GM19099 (cell line): ENCODE results near the gene TRIM8.

ENCODE experiments used
- POLR2A ChIP-seq: IDR thresholded peaks from 3 replicates; pipeline ENCODE4 v1.6.1; 2011; ENCODE audit warnings: low read depth; ENCODE audit not compliant: insufficient read length; ENCODE audit errors: extremely low read depth

TRIM8 gene

DNA sequence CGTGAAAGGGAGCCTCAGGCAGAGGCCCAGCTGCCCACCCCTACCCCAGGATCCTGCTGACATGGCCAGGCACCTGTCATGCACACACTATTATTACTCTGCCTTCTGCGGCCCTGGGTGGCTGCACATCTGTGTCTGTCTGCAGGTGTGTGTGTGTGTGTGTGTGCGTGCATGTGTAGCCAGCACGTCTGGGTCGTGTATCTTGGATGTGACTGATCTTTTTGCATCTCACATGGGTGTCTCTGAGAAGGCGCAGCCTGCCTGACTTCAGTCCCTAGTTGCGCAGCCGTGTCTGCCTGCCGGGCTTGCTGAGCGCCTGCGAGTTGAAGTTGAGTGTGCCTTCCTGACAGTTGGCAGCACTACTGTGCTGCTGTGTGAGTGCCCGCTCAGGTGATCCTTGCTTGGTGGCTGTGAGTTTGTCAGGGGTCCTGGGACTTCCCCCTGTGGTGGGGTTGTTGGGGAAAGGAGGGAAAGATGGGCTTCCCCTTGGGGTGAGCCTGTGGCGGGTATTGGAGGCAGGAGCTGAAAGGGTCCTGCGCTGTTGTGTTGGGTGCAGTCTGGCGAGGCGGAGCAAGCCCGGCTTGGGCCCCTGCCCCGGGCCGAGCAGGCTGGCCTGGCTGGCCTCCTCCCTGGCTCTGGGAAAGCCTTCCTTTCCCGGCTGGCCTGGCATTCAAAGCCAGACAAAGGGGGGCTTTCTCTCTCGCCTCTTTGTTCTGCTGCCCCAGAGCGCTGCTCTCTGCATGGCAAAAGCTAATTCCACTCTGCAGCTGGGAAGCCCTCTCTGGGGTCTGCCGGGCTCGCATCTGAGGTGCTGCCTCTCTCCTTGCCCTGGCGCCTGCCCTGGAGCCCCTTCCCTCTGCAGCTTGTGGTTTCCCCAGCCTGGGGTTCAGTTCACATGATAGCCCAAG lies 4.9 kb downstream of the TRIM8 start:
- no peak for TF ChIP-seq POLR2A

DNA sequence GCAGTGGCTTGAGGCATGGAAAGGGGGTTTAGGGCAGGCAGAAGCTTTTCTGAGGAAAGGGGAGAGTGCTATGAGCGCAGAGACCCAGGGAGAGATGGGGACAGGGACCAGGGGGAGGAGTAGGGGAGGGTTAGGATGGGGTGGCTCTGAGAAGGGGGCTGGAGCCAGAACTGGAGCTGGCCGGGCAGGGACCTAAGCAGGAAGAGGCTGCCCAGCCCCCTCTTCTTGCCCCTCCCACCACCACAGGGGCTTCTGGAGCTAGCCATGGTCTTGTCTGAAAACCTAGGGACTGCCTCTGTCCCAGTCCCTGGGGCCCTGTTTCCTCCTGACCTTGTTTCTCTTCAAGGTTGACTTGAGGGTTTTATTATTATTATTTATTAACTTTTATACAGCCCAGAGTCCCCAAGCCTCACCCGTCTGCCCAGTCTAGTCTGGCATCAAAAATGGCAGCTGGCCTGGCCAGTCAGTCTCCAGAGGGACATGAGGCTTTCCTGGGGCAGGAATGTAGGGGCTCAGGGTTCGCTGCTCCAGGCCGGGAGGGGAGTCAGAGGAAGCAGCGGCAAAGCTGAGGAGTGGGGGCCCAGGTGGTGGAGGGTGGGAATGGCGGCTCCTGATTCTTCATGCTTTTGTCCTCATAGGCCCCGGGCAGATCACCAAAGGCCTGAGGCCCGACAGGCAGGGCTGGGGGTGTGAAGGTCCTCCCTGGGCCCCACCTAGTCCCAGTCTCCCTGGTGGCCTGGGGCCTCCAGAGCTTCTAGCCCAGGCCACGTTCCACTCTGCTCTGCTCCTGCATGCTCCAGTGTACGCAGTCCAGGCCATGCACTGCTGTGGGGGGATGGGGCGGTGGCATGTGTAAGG lies 5.7 kb downstream of the TRIM8 start:
- no peak for TF ChIP-seq POLR2A

DNA sequence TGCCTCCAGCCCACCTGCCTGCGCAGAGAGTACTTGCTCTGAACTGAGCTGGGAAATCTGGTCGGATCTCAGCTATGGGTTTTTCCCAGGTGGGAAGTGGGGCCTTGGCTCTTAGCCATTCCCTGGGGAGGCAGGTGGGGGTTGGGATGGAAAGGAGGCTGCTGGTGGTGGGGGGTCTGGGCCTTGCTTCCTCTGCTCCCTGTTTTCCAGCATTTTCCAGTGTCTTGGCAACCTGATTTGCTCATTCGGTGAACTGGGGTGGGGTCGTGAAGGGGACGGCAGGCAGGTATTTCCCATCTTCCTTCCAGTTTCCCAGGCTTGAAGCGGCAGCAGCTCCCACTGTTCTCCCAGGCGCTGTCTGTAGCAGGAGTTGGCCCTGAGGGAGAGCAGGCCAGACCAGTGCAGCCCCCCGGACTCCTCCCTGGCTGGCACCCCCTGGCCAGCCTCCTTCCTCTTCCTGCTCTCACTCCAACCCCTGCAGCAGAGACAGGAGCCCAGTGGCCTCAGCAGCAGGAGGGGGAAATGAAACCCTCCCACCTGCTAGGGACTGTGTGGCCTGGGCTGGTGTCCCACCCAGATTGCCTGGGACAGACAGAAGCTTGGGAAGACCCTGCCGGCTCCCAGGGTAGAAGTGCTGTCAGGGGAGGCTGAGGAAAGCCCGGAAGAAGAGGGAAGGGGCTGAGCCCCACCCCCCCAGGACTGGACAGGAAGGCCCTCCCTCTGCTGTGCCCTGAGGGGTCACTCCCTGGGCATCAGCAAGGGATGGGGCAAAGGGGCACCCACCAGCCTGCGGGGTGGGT lies 6.6 kb downstream of the TRIM8 start:
- no peak for TF ChIP-seq POLR2A

DNA sequence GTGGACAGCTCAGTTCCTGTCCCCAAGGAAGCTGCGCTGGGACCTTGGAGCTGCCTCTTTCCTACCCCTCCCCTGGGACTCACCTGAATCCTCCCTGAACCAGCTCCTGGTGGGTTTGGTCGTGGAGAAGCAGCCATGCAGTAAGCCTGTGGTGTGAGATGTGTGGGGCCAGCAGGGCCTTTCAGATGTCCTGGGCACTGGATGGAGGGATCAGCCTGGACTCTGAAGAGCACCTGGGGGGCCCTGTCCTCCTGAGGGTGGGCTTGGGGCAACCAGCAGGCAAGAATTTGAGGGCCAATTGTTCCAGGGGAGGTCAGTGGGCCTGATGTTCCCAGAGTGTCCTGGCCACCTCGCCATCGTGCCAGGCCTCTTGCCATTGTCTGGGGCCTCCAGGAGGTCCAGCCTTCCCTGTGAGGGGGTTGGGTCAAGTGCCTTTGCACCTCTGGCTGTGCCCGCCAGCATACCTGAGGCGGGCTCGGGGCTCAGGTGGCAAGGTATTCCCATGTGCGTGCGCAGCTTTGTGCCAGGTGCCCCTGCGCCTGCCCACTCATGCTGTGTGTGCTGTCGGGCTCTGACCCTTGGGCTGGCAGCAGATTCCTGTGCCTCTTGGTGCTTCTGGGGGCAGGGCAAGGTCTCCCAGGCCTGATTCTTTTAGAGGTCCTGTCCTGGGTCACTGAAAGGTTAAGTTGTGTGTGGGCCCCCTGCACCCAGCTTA lies 7.3 kb downstream of the TRIM8 start:
- TF ChIP-seq POLR2A = peak; percentile 10

DNA sequence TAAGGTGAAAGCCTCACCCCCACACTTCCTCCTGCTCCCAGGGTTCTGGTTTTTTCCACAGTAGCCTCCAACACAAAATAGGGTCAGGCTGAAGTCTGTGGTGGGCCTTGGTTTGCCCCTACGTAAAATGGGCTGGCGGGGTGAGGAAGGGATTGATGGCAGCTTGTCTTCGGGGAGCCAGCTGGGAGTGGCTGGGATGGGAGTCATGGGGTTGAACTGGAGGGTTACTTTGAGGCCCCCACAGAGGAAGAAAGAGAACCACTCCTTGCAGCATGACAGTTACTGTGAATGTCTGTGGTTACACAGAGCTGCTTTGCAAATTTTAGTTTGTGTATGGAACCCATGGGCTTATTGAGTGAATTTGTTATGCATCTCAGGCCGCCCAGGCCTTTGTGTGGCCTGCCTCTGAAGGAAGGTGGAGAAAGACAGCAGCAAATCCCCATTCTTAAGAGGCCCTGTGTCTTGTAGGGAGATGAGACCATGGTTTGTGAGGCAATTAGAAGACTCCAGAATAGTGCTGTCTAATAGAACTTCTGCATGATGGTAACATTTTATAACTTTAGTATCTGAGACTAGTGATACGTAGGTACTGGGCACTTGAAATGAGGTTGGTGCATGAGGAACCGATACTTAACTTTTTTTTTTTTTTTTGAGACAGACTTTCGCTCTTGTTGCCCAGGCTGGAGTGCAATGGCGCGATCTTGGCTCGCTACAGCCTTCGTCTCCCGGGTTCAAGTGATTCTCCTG lies 8.1 kb downstream of the TRIM8 start:
- TF ChIP-seq POLR2A = peak; percentile 8

DNA sequence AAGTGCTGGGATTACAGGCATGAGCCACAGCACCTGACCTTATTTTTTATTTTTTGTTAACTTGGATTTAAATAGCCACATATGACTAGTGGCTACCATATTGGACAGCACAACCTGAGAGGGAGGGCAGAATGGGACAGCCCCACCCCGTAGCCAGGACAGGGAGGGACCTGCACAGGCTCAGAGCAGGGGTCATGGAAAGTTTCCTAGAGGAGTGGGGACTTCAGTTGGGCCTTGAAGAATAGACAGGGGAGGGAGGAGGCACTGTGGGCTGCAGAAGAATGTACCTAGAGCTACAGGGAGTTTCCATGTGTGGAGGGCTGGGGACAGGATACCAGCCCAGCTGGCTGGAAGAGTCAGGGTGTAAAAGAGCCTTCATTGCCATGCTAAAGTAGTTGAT lies 8.8 kb downstream of the TRIM8 start:
- TF ChIP-seq POLR2A = no peak

DNA sequence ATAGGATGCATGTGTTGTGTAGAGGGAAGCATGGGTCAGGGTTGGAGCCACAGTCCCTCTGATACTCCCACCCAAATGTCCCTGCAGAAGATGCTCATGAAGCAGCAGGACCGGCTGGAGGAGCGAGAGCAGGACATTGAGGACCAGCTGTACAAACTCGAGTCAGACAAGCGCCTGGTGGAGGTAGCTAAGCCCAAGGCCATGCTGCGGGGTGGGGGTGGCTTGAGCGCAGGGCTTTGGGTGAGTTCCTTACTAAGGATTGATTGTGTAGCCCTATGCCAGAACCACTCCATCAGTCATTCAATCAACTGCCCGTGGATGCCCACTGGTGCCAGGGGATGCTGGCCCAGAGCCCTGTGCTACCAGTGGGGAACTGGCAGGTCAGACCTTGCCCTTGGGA lies 10.3 kb downstream of the TRIM8 start:
- no peak for TF ChIP-seq POLR2A

DNA sequence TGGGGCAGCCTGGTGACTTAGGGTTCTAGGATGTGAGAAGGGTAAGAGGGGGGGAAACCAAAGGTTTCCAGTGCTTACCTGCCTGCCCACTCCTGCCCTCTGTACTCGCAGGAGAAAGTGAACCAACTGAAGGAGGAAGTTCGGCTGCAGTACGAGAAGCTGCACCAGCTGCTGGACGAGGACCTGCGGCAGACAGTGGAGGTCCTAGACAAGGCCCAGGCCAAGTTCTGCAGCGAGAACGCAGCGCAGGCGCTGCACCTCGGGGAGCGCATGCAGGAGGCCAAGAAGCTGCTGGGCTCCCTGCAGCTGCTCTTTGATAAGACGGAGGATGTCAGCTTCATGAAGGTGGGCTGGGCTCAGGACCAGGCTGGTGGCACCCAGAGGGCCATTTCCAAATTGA lies 10.7 kb downstream of the TRIM8 start:
- no peak for TF ChIP-seq POLR2A

DNA sequence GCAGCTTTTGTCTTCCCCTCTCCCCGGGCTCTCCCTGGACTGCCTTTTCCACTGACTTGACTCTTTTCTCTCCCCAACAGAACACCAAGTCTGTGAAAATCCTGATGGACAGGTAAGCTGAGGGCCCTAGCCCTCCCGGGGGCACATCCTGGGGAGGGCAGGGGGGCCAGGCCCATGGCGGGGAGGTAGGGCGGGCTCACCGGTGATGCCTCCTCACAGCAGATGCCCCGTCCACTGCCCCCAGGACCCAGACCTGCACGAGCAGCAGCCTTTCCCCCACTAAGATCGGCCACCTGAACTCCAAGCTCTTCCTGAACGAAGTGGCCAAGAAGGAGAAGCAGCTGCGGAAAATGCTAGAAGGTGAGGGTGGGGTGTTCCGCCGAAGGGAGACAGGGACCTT lies 11.7 kb downstream of the TRIM8 start:
- no peak for TF ChIP-seq POLR2A

DNA sequence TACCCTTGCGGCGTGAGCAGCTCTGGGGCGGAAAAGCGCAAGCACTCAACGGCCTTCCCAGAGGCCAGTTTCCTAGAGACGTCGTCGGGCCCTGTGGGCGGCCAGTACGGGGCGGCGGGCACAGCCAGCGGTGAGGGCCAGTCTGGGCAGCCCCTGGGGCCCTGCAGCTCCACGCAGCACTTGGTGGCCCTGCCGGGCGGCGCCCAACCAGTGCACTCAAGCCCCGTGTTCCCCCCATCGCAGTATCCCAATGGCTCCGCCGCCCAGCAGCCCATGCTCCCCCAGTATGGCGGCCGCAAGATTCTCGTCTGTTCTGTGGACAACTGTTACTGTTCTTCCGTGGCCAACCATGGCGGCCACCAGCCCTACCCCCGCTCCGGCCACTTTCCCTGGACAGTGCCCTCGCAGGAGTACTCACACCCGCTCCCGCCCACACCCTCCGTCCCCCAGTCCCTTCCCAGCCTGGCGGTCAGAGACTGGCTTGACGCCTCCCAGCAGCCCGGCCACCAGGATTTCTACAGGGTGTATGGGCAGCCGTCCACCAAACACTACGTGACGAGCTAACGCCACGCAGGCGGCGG lies 12.6 kb downstream of the TRIM8 start:
- TF ChIP-seq POLR2A = no peak

DNA sequence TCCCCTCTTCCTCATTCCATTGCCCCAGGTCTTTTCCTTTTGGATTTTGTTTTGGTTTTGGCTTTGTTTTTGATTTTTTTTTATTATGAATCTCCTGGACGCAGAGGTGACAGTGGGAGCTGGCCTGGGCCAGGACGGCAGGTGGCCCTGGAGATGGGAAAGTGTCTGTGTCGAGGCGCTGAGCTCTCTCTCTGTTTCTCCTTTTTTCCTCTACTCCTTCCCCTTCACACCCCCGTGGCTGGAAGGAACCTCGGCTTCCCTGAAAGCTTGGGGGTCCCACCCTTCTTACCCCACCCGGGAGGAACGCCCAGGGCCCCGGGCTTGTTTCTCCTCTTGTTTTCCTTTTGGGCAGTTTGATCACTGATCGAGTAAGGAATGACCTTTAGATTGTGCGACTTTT lies 13.2 kb downstream of the TRIM8 start:
- TF ChIP-seq POLR2A = no peak

DNA sequence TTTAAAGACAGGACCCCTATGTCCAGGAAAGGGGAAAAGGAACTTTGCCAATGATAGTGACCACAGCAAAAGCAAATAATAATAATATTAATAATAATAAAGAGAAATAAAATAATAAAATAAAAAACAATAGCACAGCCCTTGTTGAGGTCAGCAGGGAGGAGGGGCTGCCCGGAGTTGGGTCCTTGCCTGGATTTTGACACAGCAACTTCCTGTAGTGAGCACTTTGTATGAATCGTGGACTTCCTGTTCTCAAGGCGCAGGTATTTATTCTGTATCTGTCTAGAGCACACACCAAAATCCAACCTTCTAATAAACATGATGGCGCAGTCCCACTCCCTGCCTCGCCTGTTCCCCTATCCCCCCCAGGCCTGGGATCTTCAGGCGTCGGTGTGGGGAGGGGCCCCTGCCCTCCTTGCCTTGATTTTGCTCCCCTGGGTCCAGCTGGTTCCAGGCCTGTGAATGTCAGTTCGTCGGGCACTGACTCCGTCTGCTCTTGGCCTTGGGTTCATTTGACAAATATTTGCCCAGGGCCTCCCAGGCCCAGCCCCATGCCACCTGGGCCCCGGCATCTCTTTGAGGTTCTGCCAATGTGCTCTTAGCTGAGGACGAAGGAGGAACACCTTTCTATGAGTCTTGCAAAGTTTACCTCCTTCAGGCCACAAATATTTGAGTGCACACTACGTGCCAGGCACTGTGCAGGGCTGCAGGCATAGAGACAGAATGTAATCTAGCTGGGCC lies 13.9 kb downstream of the TRIM8 start:
- TF ChIP-seq POLR2A = no peak

DNA sequence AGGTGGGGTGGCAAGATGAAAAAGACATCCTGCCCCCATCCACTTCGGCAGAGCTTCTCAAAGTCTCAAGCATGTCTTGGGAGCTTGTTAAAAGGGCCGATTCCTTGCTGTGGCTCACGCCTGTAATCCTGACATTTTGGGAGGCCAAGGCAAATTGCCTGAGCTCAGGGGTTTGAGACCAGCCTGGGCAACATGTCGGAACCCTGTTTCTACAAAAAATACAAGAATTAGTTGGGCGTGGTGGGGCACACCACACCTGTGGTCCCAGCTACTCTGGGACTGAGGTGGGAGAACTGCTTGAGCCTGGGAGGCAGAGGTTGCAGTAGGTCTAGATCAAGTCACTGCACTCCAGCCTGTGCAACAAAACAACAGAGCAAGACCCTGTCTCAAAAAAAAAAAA lies 14.5 kb downstream of the TRIM8 start:
- TF ChIP-seq POLR2A = no peak

DNA sequence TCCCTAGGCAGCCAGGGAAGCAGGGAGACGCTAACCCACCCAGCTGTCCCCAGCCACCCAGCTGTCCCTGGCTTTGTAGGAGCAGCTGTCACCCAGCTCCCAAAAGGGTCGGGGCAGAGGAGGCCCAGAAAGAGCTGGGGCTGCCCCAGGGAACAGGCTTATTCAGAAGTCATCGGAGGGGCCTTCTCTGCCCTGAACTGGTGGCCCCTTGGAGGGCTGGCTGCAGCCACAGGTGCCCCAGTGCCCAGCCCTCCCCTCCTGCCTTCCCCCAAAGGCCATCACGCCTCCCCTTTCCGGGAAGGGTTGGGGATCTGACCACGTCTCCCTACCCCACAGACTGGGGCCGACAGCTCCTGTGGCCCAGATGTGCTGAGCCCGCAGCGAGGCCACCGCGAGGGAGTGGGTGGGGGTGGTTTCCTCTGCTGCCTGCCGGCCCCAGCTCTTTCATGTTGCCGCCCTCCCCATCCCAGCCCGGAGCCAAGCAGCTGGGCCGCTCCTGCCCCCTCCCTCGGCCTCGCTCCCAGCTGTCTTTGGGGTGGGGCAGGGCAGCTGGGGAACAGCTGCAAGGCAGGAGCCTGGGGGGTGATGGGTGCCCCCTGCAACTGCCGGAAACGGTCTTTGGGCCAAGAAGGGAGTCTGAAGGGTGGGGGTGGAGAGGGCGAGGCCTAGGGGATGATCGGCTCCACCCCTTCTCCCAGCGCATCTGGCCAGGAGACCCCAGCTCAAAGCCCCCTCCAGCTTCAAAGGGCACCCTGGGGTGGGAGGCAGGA lies 16.8 kb downstream of the TRIM8 start:
- TF ChIP-seq POLR2A = peak; percentile 43
